HG03064 (cell line): ENCODE results near the gene NOTCH1.

Source experiments
- ATAC-seq: cut with Tn5 transposase; IDR thresholded peaks from one replicate; pipeline ENCODE4 v1.9.1; 2021; ENCODE audit warnings: low read depth; ENCODE audit not compliant: unreplicated experiment

NOTCH1 gene

GRCh38 chr9:136545965-136546696 lies at the start of gene NOTCH1:
Gene NOTCH1, minus strand, starts transcription at chr9:136546048. Its CDS starts 262 bp downstream, at chr9:136545786.
- peak; percentile 50 for ATAC-seq

- ATAC-seq: no peak
Measured at GRCh38 chr9:136594492-136594891, 48.6 kb upstream of the NOTCH1 start.

GRCh38 chr9:136593581-136593980 lies 47.7 kb upstream of the NOTCH1 start:
- no peak for ATAC-seq

GRCh38 chr9:136592666-136593065 lies 46.8 kb upstream of the NOTCH1 start:
- no peak for ATAC-seq

- no peak for ATAC-seq
Measured at GRCh38 chr9:136590821-136591752, 45.2 kb upstream of the NOTCH1 start.

GRCh38 chr9:136589766-136590763 lies 44.2 kb upstream of the NOTCH1 start:
- no peak for ATAC-seq

GRCh38 chr9:136588663-136589464 lies 43.0 kb upstream of the NOTCH1 start:
- ATAC-seq: no peak

- ATAC-seq: no peak
Measured at GRCh38 chr9:136587944-136588662, 42.3 kb upstream of the NOTCH1 start.

- ATAC-seq: no peak
Measured at GRCh38 chr9:136587145-136587943, 41.5 kb upstream of the NOTCH1 start.

- no peak for ATAC-seq
Measured at GRCh38 chr9:136586391-136586953, 40.6 kb upstream of the NOTCH1 start.

GRCh38 chr9:136585531-136586120 lies 39.8 kb upstream of the NOTCH1 start:
- ATAC-seq: no peak

- no peak for ATAC-seq
Measured at GRCh38 chr9:136584934-136585333, 39.1 kb upstream of the NOTCH1 start.

- ATAC-seq: no peak
Measured at GRCh38 chr9:136584401-136584932, 38.6 kb upstream of the NOTCH1 start.

- ATAC-seq: no peak
Measured at GRCh38 chr9:136582977-136583735, 37.3 kb upstream of the NOTCH1 start.

- no peak for ATAC-seq
Measured at GRCh38 chr9:136581614-136582447, 36.0 kb upstream of the NOTCH1 start.
